ENCODE measurements around the gene SLAMF8.

- TF ChIP-seq POLR2AphosphoS5 (IDR thresholded peaks at IDR 0.05) (no peak), CTCF (IDR thresholded peaks at IDR 0.05) (peak in 5 of 6 experiments; percentile 37 to 62 (median 52)), EP300 (IDR thresholded peaks at IDR 0.05) (no peak)
Observed at GRCh38 chr1:159829273-159829634, 2.6 kb downstream of the SLAMF8 start.

All from upper lobe of left lung (tissue), 4 donors.